Hematopoietic multipotent progenitor cell treated with erythropoietin and hydrocortisone succinate and interleukin-3 and kit ligand, for 17 days (in vitro differentiated cells): Measurements from ENCODE around the gene TMUB1.

ENCODE experiments used
- DNase-seq: peaks from one replicate; pipeline ENCODE4 v3.0.0-alpha.2; 2015; ENCODE audit warnings: low spot score

Gene TMUB1

DNA sequence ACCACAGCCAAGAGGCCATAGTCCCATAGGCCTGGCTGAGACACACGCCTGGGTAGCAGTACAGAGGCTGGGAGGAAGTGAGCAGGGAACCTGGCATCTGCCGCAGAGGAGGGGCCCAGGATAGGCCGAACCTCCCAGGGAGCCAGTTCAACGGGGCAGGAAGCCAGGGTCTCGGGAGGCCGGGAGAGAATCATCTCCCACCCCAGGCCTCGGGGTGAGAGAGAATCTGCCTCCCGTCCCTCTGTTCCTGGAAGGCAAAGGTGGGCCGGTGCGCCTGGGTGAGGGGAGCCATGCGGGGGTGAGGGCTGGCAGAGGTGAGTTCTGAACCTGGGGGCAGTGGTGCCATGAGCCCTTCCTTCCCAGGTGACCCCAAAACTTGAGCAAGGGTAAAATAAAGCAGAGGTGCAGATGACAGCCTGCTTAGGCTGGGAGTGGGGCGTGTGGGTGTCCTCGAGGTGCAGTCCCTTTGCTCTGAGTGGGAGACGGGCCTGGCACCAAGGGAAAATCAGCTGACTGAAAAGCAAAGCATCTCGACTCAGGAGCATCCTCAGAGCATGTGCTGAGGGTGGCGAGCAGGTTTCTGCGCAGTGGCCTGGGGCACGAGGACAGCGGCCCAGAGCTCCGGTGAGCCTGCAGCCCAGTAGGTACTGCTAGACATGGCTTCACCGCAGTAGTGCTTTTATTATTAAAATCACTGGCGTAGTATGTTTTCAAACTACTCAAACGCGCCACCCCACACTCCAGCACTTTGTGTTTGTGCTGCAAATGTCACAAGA lies 18.5 kb upstream of the TMUB1 start:
- DNase-seq, result no peak

DNA sequence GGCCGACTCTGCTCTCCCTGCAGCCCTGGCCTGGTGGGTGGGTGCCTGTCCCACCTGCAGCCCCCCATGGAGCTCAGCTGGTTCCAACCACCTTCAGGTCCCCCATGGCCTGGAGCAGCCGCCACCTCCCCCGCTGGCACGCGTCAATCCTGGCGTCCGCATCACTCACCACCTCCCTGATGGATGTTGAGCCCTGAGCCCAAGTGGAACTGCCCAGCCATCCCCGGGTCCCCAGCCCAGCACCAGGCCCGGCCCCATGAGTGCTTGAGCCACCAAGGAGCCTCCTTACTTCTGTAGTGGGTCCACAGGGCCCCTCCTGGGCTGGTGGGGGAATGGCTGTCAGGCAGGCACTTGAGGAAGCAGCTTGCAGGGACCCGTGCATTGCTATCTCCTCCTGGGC lies 17.6 kb upstream of the TMUB1 start:
- no peak for DNase-seq

GRCh38 chr7:151099486-151100211 lies 16.4 kb upstream of the TMUB1 start:
- DNase-seq, result no peak

DNA sequence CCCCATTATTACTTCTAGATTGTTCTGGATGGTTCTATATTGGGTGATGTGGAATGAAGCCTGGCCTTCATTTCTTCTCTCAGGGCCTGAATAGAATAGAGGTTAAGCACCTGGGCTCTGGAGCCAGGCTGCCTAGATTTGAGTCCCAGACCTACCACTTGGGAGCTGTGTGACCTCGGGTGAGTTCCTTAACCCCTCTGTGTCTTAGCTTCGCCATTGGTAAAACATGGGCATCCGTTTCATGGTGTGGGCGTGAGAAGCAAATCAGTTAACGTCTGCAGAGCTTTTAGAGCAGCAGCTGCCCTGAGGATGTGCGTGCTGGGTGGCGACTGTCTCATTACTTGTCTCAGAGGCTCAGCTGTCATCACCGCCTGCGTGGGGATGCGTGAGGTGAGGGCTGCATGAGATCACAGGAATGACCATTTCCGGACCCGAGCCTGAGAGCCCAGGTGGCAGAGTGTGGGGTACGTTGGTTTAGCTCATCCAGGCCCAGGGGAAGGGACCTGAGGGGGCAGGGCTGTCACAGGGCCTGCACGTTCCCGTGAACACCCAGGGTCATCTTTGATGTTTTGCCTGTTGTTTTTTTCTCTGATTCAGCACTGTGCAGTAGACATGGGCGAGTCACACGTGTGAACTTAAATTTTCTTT lies 12.7 kb upstream of the TMUB1 start:
- DNase-seq, result no peak

DNA sequence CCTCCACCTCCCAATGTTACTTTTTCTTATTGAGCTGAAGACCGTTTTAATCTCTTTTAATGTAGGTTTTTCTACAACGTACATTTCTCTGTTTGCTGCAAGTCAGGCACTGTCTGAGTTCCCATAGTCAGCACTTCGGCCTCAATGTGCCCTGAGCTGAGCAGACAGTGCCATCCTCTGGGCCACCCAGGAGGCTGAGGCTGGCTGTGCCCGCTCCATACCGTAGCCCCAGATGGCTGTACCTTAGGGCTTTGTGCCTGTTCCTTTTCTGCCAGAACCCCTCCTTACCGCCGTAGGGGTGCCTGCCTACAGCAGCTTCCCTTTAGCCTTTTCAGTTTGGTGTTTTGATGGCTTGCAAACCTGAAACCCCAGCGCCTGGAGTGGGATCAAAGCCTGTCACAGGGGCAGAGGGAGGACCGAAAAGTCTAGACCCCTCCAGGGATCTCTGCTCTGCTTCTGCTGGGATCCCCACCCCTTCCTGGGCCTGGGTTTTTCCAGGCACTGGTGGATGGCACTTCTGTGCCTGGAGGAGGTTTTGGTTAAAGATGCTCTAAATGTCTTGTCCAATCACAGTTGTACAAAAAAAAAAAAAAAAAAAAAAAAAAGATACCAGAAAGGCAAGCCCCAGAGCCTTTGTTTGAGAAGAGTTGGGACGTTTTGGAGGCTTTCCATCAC lies 12.0 kb upstream of the TMUB1 start:
- DNase-seq, result no peak

DNA sequence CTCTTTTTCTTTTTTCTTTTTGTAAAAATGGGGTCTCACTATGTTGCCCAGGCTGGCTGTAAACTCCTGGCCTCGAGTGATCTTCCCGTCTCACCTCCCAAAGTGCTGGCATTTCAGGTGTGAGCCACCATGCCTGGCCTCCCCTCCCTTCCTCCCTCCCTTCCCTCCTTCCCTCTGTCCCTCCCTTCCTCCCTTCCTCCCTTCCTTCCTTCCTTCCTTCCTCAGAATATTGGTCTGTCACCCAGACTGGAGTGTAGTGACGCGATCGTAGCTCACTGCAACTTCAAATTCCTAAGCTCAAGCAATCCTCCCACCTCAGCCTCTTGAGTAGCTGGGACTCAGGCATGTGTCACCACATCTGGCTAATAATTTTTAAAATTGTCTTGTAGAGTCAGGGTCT lies 11.4 kb upstream of the TMUB1 start:
- no peak for DNase-seq

DNA sequence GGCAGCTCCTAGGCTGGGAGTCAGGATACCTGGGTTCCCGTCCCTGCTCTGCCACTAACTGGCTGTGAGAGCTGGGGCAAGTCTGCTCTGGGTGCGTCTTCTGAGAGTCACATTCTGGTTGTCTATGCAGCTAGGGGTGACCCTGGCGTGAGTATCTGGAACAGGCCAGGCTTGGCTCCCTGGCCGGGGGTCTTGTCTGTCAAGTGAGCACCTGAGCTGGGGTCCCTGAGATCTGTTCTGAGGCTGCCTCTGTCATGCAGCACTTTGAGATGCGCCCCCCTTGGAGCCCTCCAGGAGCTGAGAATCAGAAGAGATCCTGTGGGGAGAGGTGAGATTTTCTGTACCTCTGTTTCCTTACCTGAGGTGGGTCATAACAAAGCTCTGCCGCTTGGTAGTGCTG lies 10.5 kb upstream of the TMUB1 start:
- DNase-seq, result no peak

- no peak for DNase-seq
Measured at GRCh38 chr7:151091988-151092387, 8.7 kb upstream of the TMUB1 start.

DNA sequence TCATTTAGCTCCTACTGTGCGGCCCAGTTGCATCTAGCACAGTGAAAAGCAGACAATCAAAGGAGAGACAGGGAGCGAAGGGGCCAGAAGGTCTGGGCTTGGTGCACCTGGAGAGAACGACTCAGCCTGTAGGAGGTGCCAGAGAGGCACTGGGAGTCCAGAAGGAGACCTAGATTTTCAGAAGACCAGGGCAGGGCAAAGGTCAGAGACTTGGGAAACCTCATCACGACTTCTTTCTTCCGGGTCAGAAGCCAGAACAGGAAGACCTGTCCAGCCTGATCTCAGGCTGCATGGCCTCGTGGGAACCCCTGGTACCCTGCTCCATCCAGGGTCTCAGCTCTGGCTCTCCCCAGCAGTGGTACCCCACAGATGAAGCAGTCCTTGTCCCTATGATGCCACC lies 8.1 kb upstream of the TMUB1 start:
- DNase-seq, result no peak

GRCh38 chr7:151091003-151091402 lies 7.7 kb upstream of the TMUB1 start:
- DNase-seq, result no peak

DNA sequence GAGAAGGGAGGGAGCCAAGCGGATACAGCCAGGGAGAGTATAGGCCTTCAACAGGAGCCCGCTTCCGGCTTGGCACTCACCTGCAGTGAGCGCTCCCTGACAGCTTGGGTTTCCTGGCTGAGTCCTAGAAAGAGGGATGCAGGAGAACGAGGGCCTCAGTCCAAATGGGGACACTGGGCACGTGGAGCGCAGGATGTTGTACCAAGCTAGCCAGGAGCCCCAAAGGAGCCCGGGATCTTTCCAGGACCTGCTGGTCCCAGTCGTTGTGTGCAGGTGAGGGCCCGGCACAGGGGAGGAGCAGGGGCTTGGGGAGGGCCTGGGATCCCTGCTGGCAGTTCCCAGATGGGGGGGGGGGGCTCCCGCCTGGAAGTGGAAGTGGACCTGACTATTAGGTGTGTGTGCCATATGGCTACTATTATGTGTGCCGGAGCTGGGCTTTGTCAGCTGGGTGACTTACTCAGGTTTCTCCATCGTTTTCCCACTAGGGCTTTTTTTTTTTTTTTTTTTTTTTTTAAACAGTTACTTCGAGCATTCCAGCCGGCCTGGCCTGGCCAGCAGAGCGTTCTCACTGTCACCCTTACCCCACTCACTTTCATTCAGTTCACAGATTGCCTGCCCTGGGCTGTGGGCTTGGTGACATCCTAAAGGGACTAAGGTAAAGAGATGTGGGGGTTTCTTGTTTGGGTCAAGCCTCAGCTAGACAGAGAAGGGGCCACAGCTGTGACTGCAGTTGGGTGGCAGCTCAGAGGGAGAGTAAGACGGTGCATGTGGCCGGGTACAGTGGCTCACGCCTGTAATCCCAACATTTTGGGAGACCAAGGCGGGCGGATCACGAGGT lies 6.8 kb upstream of the TMUB1 start:
- DNase-seq, result no peak

- no peak for DNase-seq
Measured at GRCh38 chr7:151088856-151089699, 5.8 kb upstream of the TMUB1 start.

DNA sequence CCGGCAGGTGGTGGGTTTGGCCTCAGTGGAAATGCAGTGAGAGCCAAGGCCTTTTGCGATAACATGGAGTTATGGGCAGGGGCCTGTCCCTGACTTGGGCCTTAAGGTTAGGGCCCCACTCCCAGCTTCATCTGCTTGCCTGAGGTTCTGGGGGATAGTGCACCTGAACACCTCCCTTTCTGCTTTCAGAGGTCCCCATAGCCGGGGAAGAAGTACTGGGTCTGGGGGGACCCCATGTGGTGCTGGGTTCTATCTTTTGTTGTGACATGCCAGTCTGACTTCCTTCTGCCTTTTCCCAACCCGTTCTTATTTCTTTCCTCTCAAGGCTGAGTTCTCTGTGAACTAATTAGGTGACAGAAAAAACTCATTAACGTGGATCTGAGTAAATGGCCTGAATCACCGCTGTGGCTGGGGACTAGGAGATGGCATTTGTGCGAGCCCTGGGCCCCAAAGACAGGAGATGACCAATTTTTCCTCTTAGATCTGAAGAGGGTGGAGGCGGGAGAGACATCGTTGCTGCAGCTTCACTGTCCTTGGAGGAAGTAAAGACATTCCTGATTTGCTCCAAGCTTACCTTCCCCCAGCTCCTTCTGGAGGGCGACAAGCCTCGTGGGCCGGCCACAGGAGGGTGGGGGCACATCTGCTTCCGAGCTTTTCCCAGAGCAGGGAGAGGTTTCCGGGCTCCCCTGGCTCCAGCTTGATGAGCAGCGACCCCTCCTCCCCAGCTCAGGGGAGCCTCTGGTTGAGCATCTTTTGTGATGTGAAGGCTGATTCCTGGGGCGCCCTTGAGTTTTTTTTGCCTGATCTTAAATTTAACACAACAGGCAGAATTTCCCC lies 4.9 kb upstream of the TMUB1 start:
- no peak for DNase-seq

DNA sequence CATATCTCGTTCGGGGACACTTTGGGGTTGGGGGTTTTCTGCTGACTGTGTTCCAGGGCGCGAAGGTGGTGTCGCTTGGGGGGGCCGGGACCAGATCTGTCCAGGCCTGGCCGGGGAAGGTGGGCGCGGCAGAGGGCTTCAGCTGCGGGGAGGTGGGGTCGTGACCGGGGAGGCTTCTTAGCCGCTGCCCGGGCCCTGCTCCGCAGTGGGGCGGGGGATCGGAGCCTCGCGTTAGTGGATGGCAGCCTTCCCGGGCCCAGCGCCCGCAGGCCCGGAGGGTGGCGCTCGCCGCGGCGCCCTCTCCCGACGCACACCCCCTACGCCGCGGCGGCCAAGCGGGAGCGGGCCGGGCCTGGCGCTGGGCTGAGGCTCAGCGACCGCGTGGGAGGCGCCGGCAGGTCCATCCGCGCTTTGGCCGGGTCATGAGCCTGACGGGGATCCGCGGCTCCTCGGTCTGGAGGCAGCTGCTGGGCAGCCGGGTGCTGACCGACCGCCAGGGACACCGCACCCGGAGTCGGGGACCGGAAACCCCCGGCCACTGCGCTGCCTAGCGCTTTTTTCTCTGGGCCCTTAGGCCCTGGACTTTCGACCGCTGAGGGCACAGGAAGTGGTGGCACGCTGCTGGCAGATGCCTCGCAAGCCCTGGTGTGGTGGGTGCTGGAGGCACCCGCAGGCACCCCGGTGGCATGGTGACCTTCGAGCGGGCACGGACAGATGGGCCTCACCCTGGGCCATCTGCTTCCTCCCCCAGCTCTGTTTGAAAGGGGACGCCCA lies 4.1 kb upstream of the TMUB1 start:
- no peak for DNase-seq

DNA sequence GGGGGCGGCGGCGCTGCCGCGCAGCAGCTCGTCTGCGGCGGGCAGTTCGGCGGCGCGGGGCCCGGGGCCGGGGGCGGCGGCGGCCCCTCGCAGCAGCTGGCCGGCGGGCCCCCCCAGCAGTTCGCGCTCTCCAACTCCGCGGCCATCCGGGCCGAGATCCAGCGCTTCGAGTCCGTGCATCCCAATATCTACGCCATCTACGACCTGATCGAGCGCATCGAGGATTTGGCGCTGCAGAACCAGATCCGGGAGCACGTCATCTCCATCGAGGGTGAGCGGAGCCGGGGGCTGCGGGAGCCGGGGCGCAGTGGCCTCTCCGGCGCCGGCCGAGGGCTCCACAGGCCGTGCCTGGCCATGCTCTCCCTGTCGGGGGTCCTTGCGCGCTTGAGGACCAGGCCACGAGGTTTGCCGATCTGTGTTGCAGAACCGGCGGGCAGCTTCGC lies 3.5 kb upstream of the TMUB1 start:
- no peak for DNase-seq

GRCh38 chr7:151085691-151086620 lies 2.7 kb upstream of the TMUB1 start, which contains the start of gene AGAP3:
Gene AGAP3, plus strand, starts transcription at chr7:151086475. Its CDS starts 267 bp downstream, at chr7:151086742.
- peak; percentile 34 for DNase-seq

- DNase-seq, result no peak
Measured at GRCh38 chr7:151085329-151085690, 2.0 kb upstream of the TMUB1 start.

- no peak for DNase-seq
Measured at GRCh38 chr7:151083824-151084160, 499 bp upstream of the TMUB1 start.
